Colon (tissue), 2 donors: ENCODE results near the gene ZNF234.
"Not testable (repeated sequence)": the region's sequence is repeated elsewhere in the genome, so short reads cannot be mapped to it uniquely, and the experiment has no call there.

ENCODE experiments used
- FAIRE-seq: peaks from 2 replicates; lab custom pipeline; 2012; peaks lifted over from hg19 to GRCh38; lab: Jason Lieb, UNC
- donor health status: control.
- donor health status: control.

The ZNF234 gene

GRCh38 chr19:44141191-44142058 is at the start of gene ZNF234:
Gene ZNF234, plus strand, starts transcription at chr19:44141554. Its CDS starts 3,079 bp downstream, at chr19:44144633.
- no peak for FAIRE-seq

GRCh38 chr19:44092108-44092507 is 49.2 kb upstream of the ZNF234 start:
- FAIRE-seq: no peak

- peak; percentile 51 for FAIRE-seq
Measured at GRCh38 chr19:44093931-44094765, 47.2 kb upstream of the ZNF234 start, which contains the start of gene ZNF224. Gene ZNF224, plus strand, starts transcription at chr19:44094361. Its CDS starts 3,513 bp downstream, at chr19:44097874.

GRCh38 chr19:44107751-44108150 is 33.6 kb upstream of the ZNF234 start:
- FAIRE-seq: no peak

GRCh38 chr19:44109458-44109857 is 31.9 kb upstream of the ZNF234 start:
- FAIRE-seq: no peak

- FAIRE-seq: no peak
Measured at GRCh38 chr19:44111910-44112463, 29.4 kb upstream of the ZNF234 start.

- FAIRE-seq: no peak
Measured at GRCh38 chr19:44112802-44113137, 28.6 kb upstream of the ZNF234 start.

- FAIRE-seq: peak; percentile 61
Measured at GRCh38 chr19:44113138-44113783, 28.1 kb upstream of the ZNF234 start, which contains the start of gene ZNF225. Gene ZNF225, plus strand, starts transcription at chr19:44113399. Its CDS starts 2,429 bp downstream, at chr19:44115828.

- FAIRE-seq: no peak
Measured at GRCh38 chr19:44113784-44114390, 27.5 kb upstream of the ZNF234 start.

- FAIRE-seq: not testable (repeated sequence)
Measured at GRCh38 chr19:44121162-44121561, 20.2 kb upstream of the ZNF234 start.

- FAIRE-seq: no peak
Measured at GRCh38 chr19:44131955-44132354, 9.4 kb upstream of the ZNF234 start.

GRCh38 chr19:44142059-44142433 is 692 bp downstream of the ZNF234 start:
- FAIRE-seq: no peak

GRCh38 chr19:44149776-44150175 is 8.4 kb downstream of the ZNF234 start:
- FAIRE-seq: no peak

- no peak for FAIRE-seq
Measured at GRCh38 chr19:44151491-44151890, 10.1 kb downstream of the ZNF234 start.

GRCh38 chr19:44156475-44156874 is 15.1 kb downstream of the ZNF234 start:
- no peak for FAIRE-seq

- no peak for FAIRE-seq
Measured at GRCh38 chr19:44163789-44164188, 22.4 kb downstream of the ZNF234 start.

- no peak for FAIRE-seq
Measured at GRCh38 chr19:44164327-44164672, 22.9 kb downstream of the ZNF234 start.

- FAIRE-seq: peak; percentile 95
Measured at GRCh38 chr19:44164673-44165512, 23.5 kb downstream of the ZNF234 start, which contains the start of gene ZNF226. Gene ZNF226, plus strand, starts transcription at chr19:44165100. Its CDS starts 4,981 bp downstream, at chr19:44170081.

- peak; percentile 78 for FAIRE-seq
Measured at GRCh38 chr19:44170660-44171059, 29.3 kb downstream of the ZNF234 start.

- FAIRE-seq: no peak
Measured at GRCh38 chr19:44176590-44176989, 35.2 kb downstream of the ZNF234 start.

GRCh38 chr19:44180968-44181367 is 39.6 kb downstream of the ZNF234 start:
- no peak for FAIRE-seq
